Ecto neural progenitor cell (in vitro differentiated cells): ENCODE measurements around the gene SLC12A4.

Experiments used
- DNase-seq: peaks from one replicate; pipeline ENCODE4 v3.0.0-alpha.2; 2018; ENCODE audit warnings: low spot score

The SLC12A4 gene

DNA sequence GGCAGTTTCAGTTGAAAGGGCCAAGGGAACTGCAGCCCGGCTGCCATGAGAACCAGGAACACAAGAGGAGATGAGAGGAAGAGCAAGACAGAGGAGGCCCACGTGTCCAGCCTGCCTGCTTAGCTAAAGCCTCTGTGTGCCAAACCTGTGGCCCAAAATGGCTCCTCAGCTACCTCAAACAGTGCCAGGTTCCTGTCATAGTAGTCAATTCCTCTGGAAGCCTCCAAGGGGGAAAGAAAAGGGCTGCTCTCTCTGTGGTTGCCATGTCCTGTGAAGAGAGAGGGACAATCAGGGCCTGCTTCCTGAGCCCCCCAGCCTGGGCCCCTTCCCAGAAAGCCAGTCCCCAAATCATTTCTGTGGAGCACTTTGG is 5.2 kb downstream of the SLC12A4 start:
- no peak for DNase-seq

GRCh38 chr16:67962135-67962534 is 6.3 kb downstream of the SLC12A4 start:
- no peak for DNase-seq

DNA sequence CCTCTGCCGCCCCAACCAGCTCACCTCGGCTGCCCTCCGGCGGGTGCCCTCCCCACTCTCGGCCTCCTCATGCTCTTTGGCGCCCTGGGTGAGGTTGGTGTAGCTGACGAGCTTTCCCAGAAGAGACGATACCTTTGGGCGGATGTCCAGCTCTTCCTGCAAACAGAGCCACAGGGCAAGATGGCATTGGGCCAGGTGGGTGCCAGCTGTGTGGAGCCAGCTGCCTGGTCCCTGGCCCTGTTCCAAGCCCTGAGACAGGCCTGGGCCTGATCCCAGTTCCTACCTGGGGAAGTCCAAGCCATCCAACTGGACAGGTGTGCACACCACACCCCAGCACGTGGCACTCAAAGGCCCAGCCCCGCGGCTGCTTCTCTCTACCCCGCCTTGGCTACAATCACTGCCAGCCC is 6.9 kb downstream of the SLC12A4 start:
- DNase-seq = no peak

- no peak for DNase-seq
Measured at GRCh38 chr16:67959536-67960329, 8.7 kb downstream of the SLC12A4 start.

GRCh38 chr16:67957622-67958021 is 10.8 kb downstream of the SLC12A4 start:
- no peak for DNase-seq

DNA sequence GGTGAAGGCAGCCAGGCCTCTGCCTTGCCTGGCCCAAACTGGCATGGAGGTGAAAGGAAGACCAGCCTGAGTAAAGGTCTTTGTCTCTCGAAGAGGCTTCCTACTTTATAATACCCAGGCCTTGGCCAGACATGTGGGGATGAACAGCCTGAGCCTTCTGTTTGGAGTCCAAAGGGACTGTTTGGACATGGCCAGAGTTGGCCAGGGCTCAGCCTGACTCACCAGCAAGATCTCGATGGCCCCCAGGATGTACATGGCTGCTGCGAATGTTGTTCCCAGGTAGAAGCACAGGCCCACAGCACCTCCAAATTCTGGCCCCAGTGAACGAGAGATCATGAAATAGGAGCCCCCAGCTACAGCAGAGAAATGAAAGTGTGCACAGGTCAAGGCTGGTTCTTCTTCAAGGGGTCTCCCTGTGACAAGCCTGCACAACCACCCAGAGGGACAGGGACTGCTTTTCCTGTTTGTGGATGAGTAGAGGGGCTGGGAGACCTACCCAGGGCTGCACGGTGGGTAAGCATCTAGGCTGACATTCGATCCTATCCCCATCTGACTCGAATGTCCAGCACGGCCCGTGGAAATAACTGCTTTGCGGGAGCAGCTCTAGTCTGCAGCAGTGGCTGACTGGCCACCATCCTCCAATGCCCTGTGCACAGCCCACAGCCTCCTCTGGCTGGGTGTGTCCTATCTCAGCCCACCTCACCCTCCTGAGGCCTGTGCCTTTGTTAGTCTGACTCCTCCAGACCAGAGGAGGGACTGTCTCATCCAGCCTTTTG is 13.8 kb downstream of the SLC12A4 start:
- no peak for DNase-seq

DNA sequence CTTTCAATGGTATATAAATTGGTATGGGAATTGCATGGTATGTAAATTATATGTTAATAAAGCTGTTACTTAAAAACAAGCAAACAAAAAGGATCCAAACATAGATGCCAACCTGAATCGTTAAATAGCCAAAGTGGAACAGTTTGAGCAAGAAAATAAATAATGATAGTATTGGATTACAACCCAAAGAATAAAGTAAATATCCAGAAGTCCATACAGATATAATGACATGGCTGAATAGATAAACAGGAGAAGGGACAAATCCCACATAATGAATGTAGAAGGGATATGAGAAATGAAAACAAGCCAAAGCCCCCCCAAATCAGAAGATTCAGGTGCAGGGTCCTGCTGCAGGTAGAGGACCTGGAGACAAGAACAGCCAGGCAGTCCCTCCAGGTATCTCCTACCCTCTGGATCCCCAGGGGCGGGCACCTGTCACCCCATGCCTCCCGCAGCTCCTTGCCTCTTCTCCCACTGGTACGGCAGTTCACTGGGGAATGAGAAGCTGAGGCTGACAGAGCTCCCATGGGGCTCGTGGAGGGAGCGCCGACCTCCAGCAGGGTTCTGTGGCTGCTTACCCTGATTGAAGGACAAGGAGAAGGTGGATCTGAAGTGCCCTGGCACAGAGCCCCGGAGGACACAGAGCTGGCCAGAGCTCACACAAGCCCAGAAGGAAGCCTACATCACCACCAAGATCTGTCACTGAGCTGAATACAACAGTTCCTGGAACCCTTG is 14.6 kb downstream of the SLC12A4 start:
- DNase-seq = no peak

DNA sequence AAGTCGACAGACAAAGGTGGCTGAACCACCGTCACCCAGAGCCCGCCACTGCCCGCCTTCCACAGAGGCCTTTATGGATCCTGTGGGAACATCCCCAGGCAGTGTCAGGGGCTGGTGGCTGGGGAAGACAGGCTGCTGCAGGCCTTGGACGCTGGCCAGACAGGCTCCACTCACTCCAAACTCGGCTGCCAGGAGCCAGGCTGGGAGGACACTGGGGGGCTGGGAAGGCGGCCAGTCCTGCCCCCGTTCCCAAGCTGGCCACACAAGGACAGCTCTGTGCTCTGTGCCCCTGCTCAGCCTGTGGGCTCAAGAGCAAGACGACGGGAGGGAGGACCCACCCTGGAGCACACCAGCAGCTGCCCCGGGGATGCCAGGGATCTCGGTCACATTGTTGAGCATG is 17.0 kb downstream of the SLC12A4 start:
- DNase-seq = no peak

DNA sequence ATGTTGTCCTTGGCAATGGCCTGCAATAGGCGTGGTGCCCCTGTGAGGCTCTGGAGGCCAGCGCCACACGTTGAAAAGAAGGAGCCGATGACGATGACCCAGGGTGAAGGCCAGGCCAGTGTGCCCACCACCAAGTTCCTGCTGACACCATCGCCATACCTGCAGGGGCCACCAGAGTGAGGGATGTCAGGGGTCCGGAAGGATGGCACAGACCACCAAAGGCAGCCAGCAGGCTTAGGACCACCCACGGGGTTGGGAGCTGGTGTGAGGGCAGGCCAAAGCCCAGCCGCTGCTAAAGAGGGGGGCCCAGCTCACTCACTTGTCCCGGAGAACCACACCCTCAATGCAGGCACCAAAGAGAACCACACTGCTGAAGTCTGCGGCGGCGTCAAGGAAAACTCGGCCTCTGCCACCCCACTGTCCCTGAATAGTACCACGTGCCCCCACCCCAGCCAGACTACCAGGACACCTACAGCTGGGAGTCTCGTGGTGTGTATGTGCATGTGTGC is 18.0 kb downstream of the SLC12A4 start:
- DNase-seq = no peak

GRCh38 chr16:67949645-67950044 is 18.8 kb downstream of the SLC12A4 start:
- DNase-seq = no peak

DNA sequence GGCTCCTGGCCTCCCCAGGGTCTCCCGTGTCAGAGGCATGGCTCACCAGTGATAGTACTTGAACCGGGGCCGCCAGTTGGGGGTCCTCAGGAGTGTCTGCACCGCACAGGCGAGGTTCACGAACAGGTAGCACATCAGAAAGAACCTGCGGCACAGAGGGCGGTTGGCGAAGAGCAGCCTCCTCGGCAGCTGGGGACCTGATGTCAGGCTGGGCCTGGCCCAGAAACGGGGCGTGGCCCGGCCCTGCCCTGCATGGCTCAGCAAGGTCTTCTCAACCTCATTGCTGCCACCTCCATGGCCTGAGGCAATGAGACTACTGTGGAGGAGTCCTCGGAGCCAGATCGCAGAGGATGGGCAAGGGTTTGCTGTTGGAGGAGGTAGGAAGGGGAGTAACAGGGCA is 20.4 kb downstream of the SLC12A4 start:
- no peak for DNase-seq

DNA sequence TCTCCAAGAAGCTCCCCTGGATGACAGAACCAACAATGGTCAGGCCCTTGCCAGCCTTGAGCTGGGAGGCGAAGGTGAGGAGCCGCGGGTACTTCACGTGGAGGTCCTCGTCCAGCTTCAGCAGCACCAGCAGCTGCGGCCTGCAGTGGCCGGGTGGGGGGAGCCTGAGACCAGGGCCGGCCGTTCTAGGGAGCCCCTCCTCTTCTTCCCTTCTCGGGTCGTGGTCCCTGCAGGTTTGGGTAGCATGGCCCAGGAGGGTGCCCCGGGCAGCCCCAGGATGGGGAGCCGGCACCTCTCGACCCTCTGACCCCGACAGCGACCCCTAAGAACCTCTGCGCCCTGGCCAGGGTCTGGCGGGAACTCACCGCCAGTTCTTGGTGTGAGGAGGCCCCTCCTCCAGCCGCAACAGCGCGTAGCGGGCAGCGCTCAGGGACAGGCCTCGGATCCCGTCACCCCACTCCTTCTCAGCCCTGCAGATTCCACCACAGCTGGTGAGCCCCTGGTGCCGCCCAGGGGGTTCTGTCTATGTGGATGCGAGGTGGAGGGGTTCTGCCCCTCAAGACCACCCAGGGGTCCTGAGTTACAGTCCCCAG is 21.4 kb downstream of the SLC12A4 start:
- no peak for DNase-seq

DNA sequence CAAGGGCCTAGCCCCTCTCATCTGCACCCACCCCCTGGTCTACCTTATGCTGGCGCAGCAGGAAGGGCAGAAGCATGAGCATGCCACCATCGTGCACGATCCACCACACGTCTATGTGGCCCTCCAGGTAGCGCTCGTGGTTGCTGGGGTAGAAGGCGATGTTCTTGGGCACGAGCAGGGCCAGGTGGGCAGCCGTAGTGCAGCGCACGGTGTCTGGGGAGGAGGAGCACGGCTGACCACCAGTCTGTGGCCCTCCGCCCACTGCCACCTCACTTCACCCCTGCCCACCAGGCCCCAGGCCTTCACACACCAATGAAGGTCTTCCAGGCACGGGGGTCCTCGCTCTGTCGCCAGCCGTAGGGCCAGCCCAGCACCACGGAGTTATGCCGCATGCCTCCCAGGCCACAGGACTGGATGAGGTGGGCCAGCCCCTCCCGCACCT is 22.3 kb downstream of the SLC12A4 start:
- DNase-seq = no peak

DNA sequence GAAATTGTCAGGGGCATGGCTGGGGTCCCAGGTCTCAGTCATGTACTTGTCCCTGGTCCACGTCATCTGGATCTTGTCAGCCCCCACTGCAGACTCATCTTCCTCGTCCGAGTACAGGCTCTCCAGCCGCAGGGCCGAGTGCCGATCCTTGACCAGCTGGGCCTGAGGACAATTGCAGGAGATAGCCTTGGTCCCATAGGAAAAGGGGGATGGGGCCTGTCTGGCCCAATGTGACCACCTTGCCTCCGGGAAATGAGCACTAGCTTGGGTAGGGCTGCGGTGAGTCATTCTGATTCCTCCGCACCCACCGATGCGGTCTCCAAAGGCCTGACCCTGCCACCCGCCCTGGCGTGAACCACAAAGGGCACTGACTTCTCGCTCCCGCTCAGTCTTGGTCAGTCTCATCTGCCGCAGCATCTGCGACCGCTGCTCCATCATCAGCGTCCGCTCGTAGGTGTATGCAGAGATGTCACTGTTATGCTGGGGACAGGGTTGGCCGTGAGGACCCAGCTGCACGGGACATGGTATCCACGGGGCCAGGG is 23.0 kb downstream of the SLC12A4 start:
- no peak for DNase-seq

- no peak for DNase-seq
Measured at GRCh38 chr16:67944690-67945391, 23.6 kb downstream of the SLC12A4 start.

- DNase-seq = no peak
Measured at GRCh38 chr16:67943619-67944504, 24.6 kb downstream of the SLC12A4 start, which contains the start of gene LCAT. Gene LCAT (minus strand): TSS chr16:67944120. CDS start chr16:67944101, 19 bp downstream.

GRCh38 chr16:67943256-67943618 is 25.2 kb downstream of the SLC12A4 start:
- no peak for DNase-seq

DNA sequence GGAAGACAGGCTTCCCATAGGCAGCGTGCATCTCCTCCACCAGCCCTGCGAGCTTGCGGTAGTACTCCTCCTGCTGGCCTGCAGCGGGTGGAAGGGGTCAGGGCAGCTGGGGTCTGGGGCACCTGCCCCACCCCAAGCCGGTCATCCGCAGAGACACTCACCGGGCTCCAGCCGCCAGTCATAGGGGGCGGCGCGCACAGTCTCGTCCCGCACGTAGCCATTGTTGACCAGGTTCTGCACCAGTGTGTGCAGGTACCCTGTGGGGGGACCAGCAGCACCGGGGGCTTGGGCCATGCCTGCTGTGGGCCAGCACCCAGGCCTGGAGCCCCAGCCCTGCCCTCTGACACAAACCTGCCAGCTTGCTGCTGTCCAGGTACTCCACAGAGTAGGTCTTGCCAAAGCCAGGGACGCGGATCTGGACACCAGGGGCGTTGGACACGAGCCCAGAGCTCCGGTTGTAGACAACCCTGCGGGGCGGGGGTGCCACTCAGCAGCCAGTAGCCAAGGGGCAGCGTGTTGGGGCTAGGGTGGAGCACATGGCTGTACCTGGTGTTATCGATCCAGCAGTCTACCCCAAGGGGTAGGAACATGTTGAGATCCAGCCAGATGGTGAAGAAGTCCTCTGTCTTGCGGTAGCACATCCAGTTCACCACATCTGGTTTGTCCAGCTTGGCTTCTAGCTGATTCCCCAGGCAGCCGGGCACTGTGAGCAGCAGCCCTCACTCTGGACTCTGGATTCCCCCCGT is 25.8 kb downstream of the SLC12A4 start:
- no peak for DNase-seq

DNA sequence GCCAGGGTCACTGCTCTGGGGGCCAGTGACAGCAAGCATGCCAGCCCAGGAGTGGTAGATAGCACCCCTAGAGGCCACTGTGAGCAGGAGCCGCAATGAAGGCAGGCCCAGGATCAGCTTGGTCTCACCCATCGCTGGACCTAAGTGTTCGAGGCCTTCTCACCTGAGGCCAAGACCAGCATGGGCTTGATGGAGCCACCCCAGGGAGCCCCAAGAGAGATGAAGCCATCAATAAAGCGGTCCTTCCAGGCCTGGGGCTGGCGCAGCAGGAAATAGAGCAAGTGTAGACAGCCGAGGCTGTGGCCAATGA is 26.3 kb downstream of the SLC12A4 start:
- DNase-seq = peak; percentile 72
